Fibroblast of mammary gland (primary cell): ENCODE data around the gene RIT2.

Source experiments
- DNase-seq: peaks from one replicate; pipeline ENCODE4 v3.0.0-alpha.2; 2010; ENCODE audit warnings: low read depth
- H3K4me3 ChIP-seq: 2 replicates; pipeline ENCODE4 v1.5.1; 2011; ENCODE audit warnings: low read depth, mild to moderate bottlenecking, low read length, moderate library complexity; ENCODE audit not compliant: control insufficient read depth
- TF ChIP-seq, protein P1 (sequence below): conservative IDR thresholded peaks from 2 replicates; pipeline ENCODE4 v1.5.1; 2011; ENCODE audit warnings: low read depth, low read length, inconsistent platforms; ENCODE audit not compliant: control insufficient read depth, insufficient read depth

Gene RIT2

DNA sequence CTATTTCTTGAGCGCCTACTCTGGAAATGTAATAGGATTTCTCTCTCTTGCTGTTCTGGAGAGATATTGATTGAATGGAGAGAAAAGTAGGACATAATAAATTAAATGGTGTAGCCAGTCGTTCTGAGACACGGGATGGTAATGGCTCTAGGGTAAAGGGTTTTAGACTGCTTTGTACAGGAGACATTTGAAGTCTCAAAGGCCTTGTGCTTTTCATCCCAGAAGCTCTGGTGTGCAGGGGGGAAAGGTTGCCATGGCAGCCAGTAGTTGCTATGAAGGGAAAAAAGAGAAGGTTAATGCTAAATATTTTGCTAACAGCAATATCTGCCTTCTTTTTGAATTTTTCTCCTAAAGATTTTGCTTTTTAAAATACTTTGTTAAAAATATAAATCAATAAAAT is 359.3 kb downstream of the RIT2 start:
- TF ChIP-seq, protein P1, sequence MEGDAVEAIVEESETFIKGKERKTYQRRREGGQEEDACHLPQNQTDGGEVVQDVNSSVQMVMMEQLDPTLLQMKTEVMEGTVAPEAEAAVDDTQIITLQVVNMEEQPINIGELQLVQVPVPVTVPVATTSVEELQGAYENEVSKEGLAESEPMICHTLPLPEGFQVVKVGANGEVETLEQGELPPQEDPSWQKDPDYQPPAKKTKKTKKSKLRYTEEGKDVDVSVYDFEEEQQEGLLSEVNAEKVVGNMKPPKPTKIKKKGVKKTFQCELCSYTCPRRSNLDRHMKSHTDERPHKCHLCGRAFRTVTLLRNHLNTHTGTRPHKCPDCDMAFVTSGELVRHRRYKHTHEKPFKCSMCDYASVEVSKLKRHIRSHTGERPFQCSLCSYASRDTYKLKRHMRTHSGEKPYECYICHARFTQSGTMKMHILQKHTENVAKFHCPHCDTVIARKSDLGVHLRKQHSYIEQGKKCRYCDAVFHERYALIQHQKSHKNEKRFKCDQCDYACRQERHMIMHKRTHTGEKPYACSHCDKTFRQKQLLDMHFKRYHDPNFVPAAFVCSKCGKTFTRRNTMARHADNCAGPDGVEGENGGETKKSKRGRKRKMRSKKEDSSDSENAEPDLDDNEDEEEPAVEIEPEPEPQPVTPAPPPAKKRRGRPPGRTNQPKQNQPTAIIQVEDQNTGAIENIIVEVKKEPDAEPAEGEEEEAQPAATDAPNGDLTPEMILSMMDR, result no peak
- no peak overlapping the region for H3K4me3 ChIP-seq
- no peak for DNase-seq

DNA sequence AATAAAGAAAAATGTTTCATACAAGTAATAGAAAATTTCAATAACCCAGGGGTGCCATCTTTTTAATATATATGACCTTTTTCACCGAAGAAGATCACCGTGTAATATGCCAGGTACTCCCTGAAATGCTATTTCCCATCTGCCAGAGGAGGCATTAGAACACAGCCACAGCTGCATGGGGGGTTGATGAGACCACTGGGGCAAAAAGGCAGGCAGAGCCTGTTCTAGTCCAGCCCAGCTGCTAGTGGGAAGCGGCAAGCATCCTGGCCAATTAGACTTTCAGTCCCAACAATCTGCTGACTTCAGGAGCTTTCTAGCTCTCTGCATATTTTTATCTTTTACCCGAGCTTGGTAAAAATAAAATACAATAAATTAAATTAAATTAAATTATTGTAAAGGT is 362.6 kb downstream of the RIT2 start:
- DNase-seq, result no peak
- H3K4me3 ChIP-seq, result no peak overlapping the region
- TF ChIP-seq, protein P1, result no peak

DNA sequence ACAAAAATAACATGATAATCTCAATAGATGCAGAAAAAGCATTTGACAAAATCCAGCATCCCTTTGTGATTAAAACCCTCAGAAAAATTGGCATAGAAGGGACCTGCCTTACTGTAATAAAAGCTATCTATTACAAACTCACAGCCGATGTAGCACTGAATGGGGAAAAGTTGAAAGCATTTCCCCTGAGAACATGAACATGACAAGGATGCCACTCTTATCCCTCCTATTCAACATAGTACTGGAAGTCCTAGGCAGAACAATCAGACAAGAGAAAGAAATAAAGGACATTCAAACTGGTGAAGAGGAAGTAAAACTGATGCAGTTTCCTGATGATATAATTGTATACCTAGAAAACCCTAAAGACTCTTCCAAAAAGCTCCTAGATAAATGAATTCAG is 368.7 kb downstream of the RIT2 start:
- TF ChIP-seq, protein P1, result no peak
- H3K4me3 ChIP-seq, result no peak overlapping the region
- DNase-seq, result no peak

DNA sequence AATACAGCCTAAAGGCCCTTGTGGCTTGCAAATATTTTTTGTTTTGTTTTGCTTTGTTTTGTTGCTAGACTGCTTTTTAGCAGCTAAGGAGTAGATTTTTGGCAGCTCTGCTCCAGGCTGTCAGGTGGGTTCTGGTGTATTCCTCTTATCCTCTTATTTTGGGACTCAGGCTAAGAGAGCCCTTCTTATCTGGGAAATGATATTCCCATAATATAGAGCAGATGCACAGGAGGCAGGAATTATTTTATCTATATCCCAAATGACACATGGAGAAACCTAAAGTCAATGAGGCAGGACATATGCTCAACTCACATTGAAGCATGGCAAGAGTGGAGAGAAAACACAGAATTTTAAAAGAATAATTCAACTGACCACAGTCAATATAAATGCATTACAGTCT is 369.6 kb downstream of the RIT2 start:
- H3K4me3 ChIP-seq, result no peak overlapping the region
- no peak for DNase-seq
- TF ChIP-seq, protein P1, result no peak

DNA sequence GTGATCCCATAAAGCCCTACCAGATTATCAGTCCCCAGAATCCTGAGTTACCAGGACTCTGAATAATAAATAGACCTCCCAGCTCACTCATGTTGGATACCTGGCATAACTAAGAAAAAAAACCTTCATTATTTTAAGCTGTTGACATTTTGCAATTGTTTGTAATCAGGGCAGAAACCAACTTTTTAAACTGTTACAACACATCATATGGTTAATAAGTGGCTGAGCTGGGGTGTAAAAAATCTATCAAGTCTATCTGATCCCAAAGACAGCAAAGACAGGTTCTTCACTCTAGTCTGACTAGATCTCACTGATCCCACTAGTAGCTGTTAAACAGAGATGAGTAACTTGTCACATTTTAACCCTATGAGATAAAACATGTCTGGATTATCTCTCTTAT is 370.3 kb downstream of the RIT2 start:
- no peak overlapping the region for H3K4me3 ChIP-seq
- no peak for DNase-seq
- TF ChIP-seq, protein P1, result no peak

DNA sequence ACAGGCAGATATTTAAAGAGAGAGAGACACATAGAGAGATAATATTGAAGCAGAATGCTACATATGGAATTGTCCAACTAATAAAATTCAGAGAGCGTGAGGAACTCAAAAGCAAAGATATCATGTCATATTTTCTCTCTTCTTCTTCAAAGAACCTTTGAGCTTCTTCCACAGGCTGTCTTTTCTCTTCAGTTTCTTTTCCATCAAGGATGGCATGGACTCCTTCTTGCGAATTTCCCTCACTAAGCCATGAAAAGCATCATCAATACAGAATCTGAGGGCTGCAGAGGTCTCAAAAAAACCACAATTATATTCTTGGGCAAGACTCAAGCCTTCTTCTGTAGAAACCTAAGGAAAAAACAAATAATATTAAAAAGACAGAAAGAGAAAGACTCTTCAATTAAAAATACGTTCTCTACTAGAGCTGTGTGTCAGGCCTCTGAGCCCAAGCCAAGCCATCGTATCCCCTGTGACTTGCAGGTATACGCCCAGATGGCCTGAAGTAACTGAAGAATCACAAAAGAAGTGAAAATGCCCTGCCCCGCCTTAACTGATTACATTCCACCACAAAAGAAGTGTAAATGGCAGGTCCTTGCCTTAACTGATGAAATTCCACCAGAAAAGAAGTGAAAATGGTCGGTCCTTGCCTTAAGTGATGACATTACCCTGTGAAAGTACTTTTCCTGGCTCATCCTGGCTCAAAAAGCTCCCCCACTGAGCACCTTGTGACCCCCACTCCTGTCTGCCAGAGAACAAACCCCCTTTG is 371.9 kb downstream of the RIT2 start:
- TF ChIP-seq, protein P1, result no peak
- no peak for DNase-seq
- H3K4me3 ChIP-seq, result no peak overlapping the region

DNA sequence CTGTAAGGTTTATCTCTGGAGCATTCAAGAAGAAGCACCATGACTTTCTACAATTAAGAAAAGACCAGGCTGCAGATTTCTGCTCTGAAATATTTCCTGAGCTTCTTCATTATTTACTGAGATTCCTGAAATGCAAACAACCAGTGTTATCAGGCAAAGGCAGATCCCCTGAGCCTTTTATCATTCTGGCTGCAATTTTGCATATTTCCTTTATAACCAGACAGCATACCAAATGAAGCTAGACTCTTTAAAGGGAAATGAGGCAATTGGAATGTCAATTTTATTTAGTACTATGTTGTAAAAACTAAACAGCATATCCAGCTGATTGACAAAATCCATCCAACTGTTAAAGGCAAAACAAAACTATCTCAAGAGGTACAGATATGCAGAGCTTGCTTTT is 372.5 kb downstream of the RIT2 start:
- no peak for DNase-seq
- TF ChIP-seq, protein P1, result no peak
- H3K4me3 ChIP-seq, result no peak overlapping the region
